Measurements from ENCODE around the gene FRS2.

The FRS2 gene

DNA sequence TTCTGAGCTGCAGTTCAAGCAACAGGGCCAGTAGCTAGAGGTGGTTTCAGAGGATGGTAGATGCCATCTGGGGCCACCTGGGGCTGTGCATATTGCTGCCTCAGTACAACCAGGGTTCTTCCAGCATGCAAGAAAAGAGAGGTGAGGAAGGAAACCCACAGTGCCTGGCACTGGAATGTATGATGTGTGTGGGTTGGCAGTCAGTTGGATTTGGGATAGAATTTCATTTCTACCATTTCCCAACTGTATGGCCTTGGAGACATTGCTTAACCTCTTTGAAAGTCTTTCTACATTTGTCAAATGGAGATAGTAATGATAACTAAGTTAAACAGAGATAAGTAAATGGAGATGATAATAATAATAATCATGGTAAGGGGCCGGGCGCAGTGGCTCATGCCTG, 150.7 kb downstream of the FRS2 start:
- Histone ChIP-seq H3K9me3 (ENCODE audit: control insufficient read depth, insufficient read depth, low read length) (no peaks in the 10 kb centered on the region), H3K4me3 (ENCODE audit: low read length) (no peak overlapping the region), H3K4me1 (ENCODE audit: control insufficient read depth, insufficient read depth, low read length) (no peaks in the 10 kb centered on the region), H3K27ac (ENCODE audit: low read length) (no peak overlapping the region), H3K36me3 (ENCODE audit: control insufficient read depth, insufficient read depth, low read length) (no peaks in the 10 kb centered on the region), H3K27me3 (ENCODE audit: control insufficient read depth, insufficient read depth, low read length) (no peaks in the 10 kb centered on the region)
- no CpG with 5 or more reads among the region's 2 CpGs for WGBS (ENCODE audit: insufficient coverage, insufficient read length)
- DNase-seq (ENCODE audit: low read depth, low spot score): no peak

DNA sequence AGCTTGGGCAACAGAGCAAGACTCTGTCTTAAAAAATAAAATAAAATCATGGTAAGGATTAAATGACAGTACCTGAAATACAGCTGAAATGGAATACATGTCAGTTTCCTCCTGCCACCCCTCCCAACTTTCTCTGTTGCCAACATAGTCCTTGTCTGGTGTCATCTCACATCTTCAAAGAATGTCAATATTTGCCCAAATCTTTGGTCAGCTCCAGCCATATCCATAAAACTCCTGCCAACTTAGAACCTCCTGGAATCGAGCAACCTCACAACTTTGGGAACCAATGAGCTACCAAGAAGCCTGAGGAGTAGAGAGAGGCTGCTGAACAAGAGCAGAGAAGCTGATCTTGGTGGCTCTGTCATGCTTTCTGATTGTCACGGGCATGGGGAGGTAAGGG, 151.4 kb downstream of the FRS2 start:
- H3K27ac ChIP-seq (ENCODE audit: low read length): no peak overlapping the region
- no peak for DNase-seq (ENCODE audit: low read depth, low spot score)
- WGBS (ENCODE audit: insufficient coverage, insufficient read length): no CpG with 5 or more reads among the region's 2 CpGs
- H3K27me3 ChIP-seq (ENCODE audit: control insufficient read depth, insufficient read depth, low read length): no peaks in the 10 kb centered on the region
- no peak overlapping the region for H3K4me3 ChIP-seq (ENCODE audit: low read length)
- H3K4me1 ChIP-seq (ENCODE audit: control insufficient read depth, insufficient read depth, low read length): no peaks in the 10 kb centered on the region
- no peaks in the 10 kb centered on the region for H3K36me3 ChIP-seq (ENCODE audit: control insufficient read depth, insufficient read depth, low read length)
- no peaks in the 10 kb centered on the region for H3K9me3 ChIP-seq (ENCODE audit: control insufficient read depth, insufficient read depth, low read length)

DNA sequence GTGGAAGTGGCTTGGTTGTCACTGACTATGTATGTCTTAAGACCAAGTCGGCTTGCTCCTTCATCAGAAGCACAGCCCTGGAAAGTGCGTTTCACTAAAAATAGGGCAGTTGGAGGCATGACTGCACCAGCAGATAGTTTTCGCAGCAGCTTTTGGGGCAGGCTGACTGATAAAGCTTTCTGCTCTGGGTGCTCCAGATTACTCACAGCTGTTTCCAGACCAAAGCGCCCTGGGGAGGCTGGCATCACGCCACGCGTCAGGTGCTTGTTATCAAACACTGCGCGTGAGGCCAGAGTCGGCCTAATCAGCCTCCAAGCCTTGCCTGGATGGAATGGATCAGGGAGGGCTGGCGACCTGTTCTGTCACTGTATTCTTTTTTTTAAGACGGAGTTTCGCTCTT, 153.8 kb downstream of the FRS2 start:
- Histone ChIP-seq H3K4me1 (ENCODE audit: control insufficient read depth, insufficient read depth, low read length) (no peaks in the 10 kb centered on the region), H3K36me3 (ENCODE audit: control insufficient read depth, insufficient read depth, low read length) (no peaks in the 10 kb centered on the region), H3K9me3 (ENCODE audit: control insufficient read depth, insufficient read depth, low read length) (no peaks in the 10 kb centered on the region), H3K27me3 (ENCODE audit: control insufficient read depth, insufficient read depth, low read length) (no peaks in the 10 kb centered on the region), H3K27ac (ENCODE audit: low read length) (no peak overlapping the region), H3K4me3 (ENCODE audit: low read length) (no peak overlapping the region)
- DNase-seq (ENCODE audit: low read depth, low spot score): no peak
- WGBS (ENCODE audit: insufficient coverage, insufficient read length): no CpG with 5 or more reads among the region's 13 CpGs

DNA sequence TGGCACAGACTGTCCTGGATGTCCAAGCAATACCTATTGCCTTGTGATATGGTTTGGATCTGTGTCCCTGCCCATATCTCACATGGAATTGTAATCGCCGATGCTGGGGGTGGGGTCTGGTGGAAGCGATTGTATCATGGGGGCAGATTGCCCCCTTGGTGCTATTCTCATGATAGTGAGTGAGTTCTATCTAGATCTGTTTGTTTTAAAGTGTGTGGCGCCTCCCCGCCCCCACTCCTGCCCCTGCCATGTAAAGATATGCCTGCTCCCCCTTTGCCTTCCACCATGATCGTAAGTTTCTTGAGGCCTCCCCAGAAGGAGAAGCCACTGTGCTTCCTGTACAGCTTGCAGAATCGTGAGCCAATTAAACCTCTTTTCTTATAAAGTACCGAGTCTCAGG, 157.3 kb downstream of the FRS2 start:
- Histone ChIP-seq H3K9me3 (ENCODE audit: control insufficient read depth, insufficient read depth, low read length) (no peaks in the 10 kb centered on the region), H3K4me1 (ENCODE audit: control insufficient read depth, insufficient read depth, low read length) (no peaks in the 10 kb centered on the region), H3K4me3 (ENCODE audit: low read length) (no peak overlapping the region), H3K36me3 (ENCODE audit: control insufficient read depth, insufficient read depth, low read length) (no peaks in the 10 kb centered on the region), H3K27me3 (ENCODE audit: control insufficient read depth, insufficient read depth, low read length) (no peaks in the 10 kb centered on the region), H3K27ac (ENCODE audit: low read length) (no peak overlapping the region)
- no peak for DNase-seq (ENCODE audit: low read depth, low spot score)
- WGBS (ENCODE audit: insufficient coverage, insufficient read length): no CpG with 5 or more reads among the region's 8 CpGs
